Measurements from ENCODE around the gene RBM12.

DNA sequence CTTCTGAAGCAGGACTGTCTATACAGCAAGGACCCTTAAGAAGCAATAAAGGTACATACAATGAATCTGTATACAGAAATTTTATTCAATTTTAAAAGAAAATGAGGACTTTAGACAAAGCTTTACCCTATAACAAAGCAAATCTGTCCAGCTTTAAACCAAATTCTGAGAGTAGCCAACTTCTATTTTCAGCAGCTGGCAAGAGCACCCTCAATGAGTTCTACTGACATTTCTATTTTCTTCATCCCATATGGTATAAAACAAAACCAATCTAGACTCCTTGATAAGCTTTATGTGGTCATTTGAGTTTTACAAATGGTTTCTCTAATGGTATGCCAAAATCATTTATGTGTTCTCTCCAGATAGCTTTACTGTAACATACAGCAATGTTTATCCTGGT is 12.7 kb downstream of the RBM12 start:
- TF ChIP-seq SPI1 (IDR thresholded peaks at IDR 0.05; ENCODE audit: low read depth, low read length) (no peak), POLR2AphosphoS5 (IDR thresholded peaks at IDR 0.05; ENCODE audit: low read depth, low read length) (no peak)

All from GM12891 (cell line).